Thyroid gland (tissue), 4 donors: ENCODE measurements around the gene SPECC1.

Experiments used
- CTCF ChIP-seq, 6 experiments: fragments of 200-600 bp in 3 of 6; fragments of 450-650 bp in 3 of 6; sonication (generic) in 3 of 6; IDR thresholded peaks; one replicate each; pipeline ENCODE4 v1.5.1; 2016 to 2019; ENCODE audit warnings: antibody characterized with exemption in 6 of 6, mild to moderate bottlenecking in 2 of 6, inconsistent platforms in 1 of 6, moderate library complexity in 1 of 6
- POLR2A ChIP-seq, 2 donors: fragments of 450-650 bp; IDR thresholded peaks; one replicate each; pipeline ENCODE4 v1.6.1; 2017; ENCODE audit warnings: antibody characterized with exemption in 2 of 2, mild to moderate bottlenecking in 2 of 2, moderate library complexity in 1 of 2

GRCh38 chr17:20063665-20064648 is 54.8 kb downstream of the SPECC1 start:
- TF ChIP-seq CTCF (IDR thresholded peaks at IDR 0.05) (no peak), POLR2A (IDR thresholded peaks at IDR 0.05) (peak in 1 of 2 donors; percentile 12)
